Chondrocyte (in vitro differentiated cells): Measurements from ENCODE around the gene ARHGEF10L. TPM values are rescaled to one million over a fixed set of nuclear protein-coding genes. Genes with fewer than 3 reads are reported as not detected.
"Not testable (repeated sequence)": the region's sequence is repeated elsewhere in the genome, so short reads cannot be mapped to it uniquely, and the experiment has no call there.

Experiments
- DNase-seq: peaks from one replicate; pipeline ENCODE4 v3.0.0; 2021; ENCODE audit warnings: mixed read lengths, low spot score
- H3K27ac Mint-ChIP-seq: one replicate; pipeline ENCODE4 v1.8.0; 2021; ENCODE audit warnings: mild to moderate bottlenecking, moderate library complexity, mixed read lengths; ENCODE audit not compliant: unreplicated experiment
- H3K27me3 Mint-ChIP-seq: 2 replicates; pipeline ENCODE4 v1.8.0; 2021; ENCODE audit warnings: low read depth, mixed read lengths
- H3K36me3 Mint-ChIP-seq: 2 replicates; pipeline ENCODE4 v1.8.0; 2021; ENCODE audit warnings: low read depth, mixed read lengths
- H3K4me1 Mint-ChIP-seq: 2 replicates; pipeline ENCODE4 v1.8.0; 2021; ENCODE audit warnings: low read depth, mild to moderate bottlenecking, mixed read lengths
- H3K4me3 Mint-ChIP-seq: one replicate; pipeline ENCODE4 v1.8.0; 2021; ENCODE audit warnings: mild to moderate bottlenecking, moderate library complexity, mixed read lengths; ENCODE audit not compliant: unreplicated experiment
- H3K9me3 Mint-ChIP-seq: 2 replicates; pipeline ENCODE4 v1.8.0; 2021; ENCODE audit warnings: low read depth, mixed read lengths
- CTCF ChIP-seq: fragments of 200-600 bp; sonication (generic); IDR thresholded peaks from 2 replicates; pipeline ENCODE4 v1.5.0; 2021; ENCODE audit warnings: antibody characterized with exemption, mild to moderate bottlenecking, moderate library complexity
- total RNA-seq: library from RNA; stranded (reverse); gene quantifications from 3 replicates; pipeline ENCODE4 v1.2.1, GENCODE V29; 2021

Gene ARHGEF10L
- total RNA-seq, 1 donor from 2014 or later, result 40.0 TPM

GRCh38 chr1:17742583-17742982 lies 203.1 kb downstream of the ARHGEF10L start:
- Mint-ChIP-seq H3K27me3 (peaks cover 44% of the 10 kb centered on the region), H3K4me1 (no peaks in the 10 kb centered on the region), H3K9me3 (no peaks in the 10 kb centered on the region), H3K36me3 (peaks cover 2% of the 10 kb centered on the region), H3K4me3 (no peak overlapping the region), H3K27ac (no peak overlapping the region)
- no peak for DNase-seq
- no peak for TF ChIP-seq CTCF

GRCh38 chr1:17743008-17743647 lies 203.6 kb downstream of the ARHGEF10L start:
- no peak overlapping the region for H3K27ac Mint-ChIP-seq
- H3K27me3 Mint-ChIP-seq, result peaks cover 41% of the 10 kb centered on the region
- peaks cover 2% of the 10 kb centered on the region for H3K36me3 Mint-ChIP-seq
- no peaks in the 10 kb centered on the region for H3K9me3 Mint-ChIP-seq
- no peak overlapping the region for H3K4me3 Mint-ChIP-seq
- no peaks in the 10 kb centered on the region for H3K4me1 Mint-ChIP-seq
- no peak for TF ChIP-seq CTCF
- no peak for DNase-seq

GRCh38 chr1:17743925-17744324 lies 204.4 kb downstream of the ARHGEF10L start:
- Mint-ChIP-seq H3K4me1 (no peaks in the 10 kb centered on the region), H3K4me3 (no peak overlapping the region)

GRCh38 chr1:17744666-17745478 lies 205.4 kb downstream of the ARHGEF10L start:
- Mint-ChIP-seq H3K9me3 (no peaks in the 10 kb centered on the region), H3K4me3 (no peak overlapping the region), H3K27ac (no peak overlapping the region), H3K4me1 (no peaks in the 10 kb centered on the region), H3K36me3 (peaks cover 2% of the 10 kb centered on the region), H3K27me3 (peaks cover 36% of the 10 kb centered on the region)
- DNase-seq, result no peak
- TF ChIP-seq CTCF, result no peak

More at GRCh38 chr1:17743925-17744324, 204.4 kb downstream of the ARHGEF10L start:
- no peak for TF ChIP-seq CTCF
- peaks cover 41% of the 10 kb centered on the region for H3K27me3 Mint-ChIP-seq
- no peaks in the 10 kb centered on the region for H3K9me3 Mint-ChIP-seq
- H3K36me3 Mint-ChIP-seq, result peaks cover 2% of the 10 kb centered on the region
- no peak for DNase-seq
- no peak overlapping the region for H3K27ac Mint-ChIP-seq

- no peak overlapping the region for H3K27ac Mint-ChIP-seq
- H3K4me3 Mint-ChIP-seq, result no peak overlapping the region
- peaks cover 2% of the 10 kb centered on the region for H3K36me3 Mint-ChIP-seq
- TF ChIP-seq CTCF, result no peak
- no peaks in the 10 kb centered on the region for H3K9me3 Mint-ChIP-seq
- DNase-seq, result no peak
- H3K4me1 Mint-ChIP-seq, result no peaks in the 10 kb centered on the region
- H3K27me3 Mint-ChIP-seq, result peaks cover 35% of the 10 kb centered on the region
These were observed 206.0 kb downstream of the ARHGEF10L start for GRCh38 chr1:17745479-17745955.

- not testable (repeated sequence) for H3K36me3 Mint-ChIP-seq, DNase-seq, H3K9me3 Mint-ChIP-seq, H3K4me1 Mint-ChIP-seq, H3K27ac Mint-ChIP-seq, H3K4me3 Mint-ChIP-seq
- H3K27me3 Mint-ChIP-seq, result peaks cover 29% of the 10 kb centered on the region
These were observed 206.8 kb downstream of the ARHGEF10L start for GRCh38 chr1:17746281-17746680.
